OCI-LY3 (cell line): ENCODE data around the gene ATP12A.
A peak's percentile ranks its signal among the peaks of the same experiment; 100 is the strongest.

Source experiments
- H2AFZ ChIP-seq: fragments of 200-600, 300-600 bp; shearing (Covaris generic); 2 replicates; pipeline ENCODE4 v1.6.0; 2014; ENCODE audit warnings: antibody characterized with exemption, low read depth, low read length
- H3K27ac ChIP-seq: fragments of 200-600, 300-600 bp; sonication (generic); 2 replicates; pipeline ENCODE4 v1.5.1; 2014; ENCODE audit warnings: mild to moderate bottlenecking, low read length, moderate library complexity, mixed read lengths
- H3K27me3 ChIP-seq: fragments of 200-600, 300-600 bp; sonication (generic); 2 replicates; pipeline ENCODE4 v1.6.1; 2014; ENCODE audit warnings: low read depth, low read length, mixed read lengths
- H3K36me3 ChIP-seq: fragments of 200-600, 300-600 bp; sonication (generic); replicated peaks from 2 replicates; pipeline ENCODE3; 2014; ENCODE audit warnings: low read depth, low read length, mixed read lengths
- H3K4me1 ChIP-seq: fragments of 300-600, 200-600 bp; sonication (generic); 2 replicates; pipeline ENCODE4 v1.6.1; 2014; ENCODE audit warnings: low read length, mixed read lengths
- H3K4me2 ChIP-seq: fragments of 200-600, 300-600 bp; sonication (generic); 2 replicates; pipeline ENCODE4 v1.6.1; 2014; ENCODE audit warnings: low read length, mixed read lengths
- H3K4me3 ChIP-seq: fragments of 300-600, 200-600 bp; sonication (generic); 2 replicates; pipeline ENCODE4 v1.5.1; 2014; ENCODE audit warnings: antibody characterized with exemption, mild to moderate bottlenecking, low read length, moderate library complexity
- H3K79me2 ChIP-seq: fragments of 300-600, 200-600 bp; shearing (Covaris generic); 2 replicates; pipeline ENCODE4 v1.6.1; 2014; ENCODE audit warnings: mild to moderate bottlenecking, low read length, mixed read lengths
- H3K9ac ChIP-seq: fragments of 300-600, 200-600 bp; shearing (Covaris generic); 2 replicates; pipeline ENCODE4 v1.6.0; 2014; ENCODE audit warnings: mild to moderate bottlenecking, low read length, moderate library complexity
- H3K9me3 ChIP-seq: fragments of 200-600, 300-600 bp; shearing (Covaris generic); 2 replicates; pipeline ENCODE4 v1.6.1; 2014; ENCODE audit warnings: low read length, mixed read lengths; ENCODE audit not compliant: insufficient read depth
- H4K20me1 ChIP-seq: fragments of 200-600, 300-600 bp; sonication (generic); 2 replicates; pipeline ENCODE4 v1.6.1; 2016; ENCODE audit warnings: low read length, mixed read lengths; ENCODE audit not compliant: insufficient read depth
- EZH2phosphoT487 ChIP-seq: fragments of 200-600 bp; shearing (Covaris generic); IDR thresholded peaks from 2 replicates; pipeline ENCODE4 v1.6.1; 2018; ENCODE audit warnings: antibody characterized with exemption, mixed run types, low read depth
- TF ChIP-seq, protein P1 (sequence below): fragments of 200-600, 300-600 bp; sonication (generic); IDR thresholded peaks from 2 replicates; pipeline ENCODE4 v1.5.1; 2014; ENCODE audit warnings: antibody characterized with exemption, low read length, low read depth

Gene ATP12A

GRCh38 chr13:24668955-24669582 lies 11.1 kb upstream of the ATP12A start:
- no peak overlapping the region for H3K4me3 ChIP-seq
- H3K27ac ChIP-seq = no peak overlapping the region
- peaks cover 39% of the 10 kb centered on the region for H3K27me3 ChIP-seq
- no peaks in the 10 kb centered on the region for H4K20me1 ChIP-seq
- no peaks in the 10 kb centered on the region for H3K9me3 ChIP-seq
- no peak for TF ChIP-seq EZH2phosphoT487
- TF ChIP-seq, protein P1, sequence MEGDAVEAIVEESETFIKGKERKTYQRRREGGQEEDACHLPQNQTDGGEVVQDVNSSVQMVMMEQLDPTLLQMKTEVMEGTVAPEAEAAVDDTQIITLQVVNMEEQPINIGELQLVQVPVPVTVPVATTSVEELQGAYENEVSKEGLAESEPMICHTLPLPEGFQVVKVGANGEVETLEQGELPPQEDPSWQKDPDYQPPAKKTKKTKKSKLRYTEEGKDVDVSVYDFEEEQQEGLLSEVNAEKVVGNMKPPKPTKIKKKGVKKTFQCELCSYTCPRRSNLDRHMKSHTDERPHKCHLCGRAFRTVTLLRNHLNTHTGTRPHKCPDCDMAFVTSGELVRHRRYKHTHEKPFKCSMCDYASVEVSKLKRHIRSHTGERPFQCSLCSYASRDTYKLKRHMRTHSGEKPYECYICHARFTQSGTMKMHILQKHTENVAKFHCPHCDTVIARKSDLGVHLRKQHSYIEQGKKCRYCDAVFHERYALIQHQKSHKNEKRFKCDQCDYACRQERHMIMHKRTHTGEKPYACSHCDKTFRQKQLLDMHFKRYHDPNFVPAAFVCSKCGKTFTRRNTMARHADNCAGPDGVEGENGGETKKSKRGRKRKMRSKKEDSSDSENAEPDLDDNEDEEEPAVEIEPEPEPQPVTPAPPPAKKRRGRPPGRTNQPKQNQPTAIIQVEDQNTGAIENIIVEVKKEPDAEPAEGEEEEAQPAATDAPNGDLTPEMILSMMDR = no peak
- no peak overlapping the region for H2AFZ ChIP-seq
- H3K9ac ChIP-seq = no peak overlapping the region
- H3K4me2 ChIP-seq = no peak overlapping the region
- peaks cover 16% of the 10 kb centered on the region for H3K4me1 ChIP-seq
- no peaks in the 10 kb centered on the region for H3K79me2 ChIP-seq
- no peaks in the 10 kb centered on the region for H3K36me3 ChIP-seq

- Histone ChIP-seq H3K79me2 (no peaks in the 10 kb centered on the region), H2AFZ (0 out of 2 replicates have a peak overlapping the region, but pooled peaks have one; percentile 8), H4K20me1 (no peaks in the 10 kb centered on the region), H3K4me1 (peaks cover 16% of the 10 kb centered on the region), H3K4me2 (peak overlapping the region; percentile 69), H3K9ac (no peak overlapping the region), H3K9me3 (no peaks in the 10 kb centered on the region), H3K36me3 (no peaks in the 10 kb centered on the region), H3K27ac (no peak overlapping the region), H3K27me3 (peaks cover 36% of the 10 kb centered on the region), H3K4me3 (no peak overlapping the region)
- no peak for TF ChIP-seq EZH2phosphoT487
- TF ChIP-seq, protein P1 = no peak
Measured at GRCh38 chr13:24670174-24670573, 10.0 kb upstream of the ATP12A start.

DNA sequence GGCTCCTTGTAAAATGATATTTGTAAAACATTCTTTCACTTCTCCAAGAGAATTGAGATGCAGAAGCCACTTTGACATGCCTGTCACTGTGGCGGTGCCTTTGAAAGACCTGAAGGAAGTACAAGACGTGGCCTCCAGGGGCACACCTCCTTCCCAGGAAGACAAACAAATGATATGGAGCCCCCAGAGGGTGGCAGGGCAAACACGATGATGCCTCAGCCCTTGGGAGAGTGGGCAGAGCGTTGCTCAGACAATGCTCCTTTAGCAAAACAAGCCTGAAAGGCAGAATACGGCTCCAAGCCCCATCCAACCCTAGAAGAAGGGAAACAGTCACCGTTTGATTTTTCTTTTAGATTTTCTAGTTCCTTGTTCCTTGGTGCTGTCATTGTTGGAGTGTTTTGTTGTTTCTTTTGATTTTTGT lies 9.2 kb upstream of the ATP12A start:
- H2AFZ ChIP-seq = peak overlapping the region; percentile 9; the same call in 1 of the 2 replicates

DNA sequence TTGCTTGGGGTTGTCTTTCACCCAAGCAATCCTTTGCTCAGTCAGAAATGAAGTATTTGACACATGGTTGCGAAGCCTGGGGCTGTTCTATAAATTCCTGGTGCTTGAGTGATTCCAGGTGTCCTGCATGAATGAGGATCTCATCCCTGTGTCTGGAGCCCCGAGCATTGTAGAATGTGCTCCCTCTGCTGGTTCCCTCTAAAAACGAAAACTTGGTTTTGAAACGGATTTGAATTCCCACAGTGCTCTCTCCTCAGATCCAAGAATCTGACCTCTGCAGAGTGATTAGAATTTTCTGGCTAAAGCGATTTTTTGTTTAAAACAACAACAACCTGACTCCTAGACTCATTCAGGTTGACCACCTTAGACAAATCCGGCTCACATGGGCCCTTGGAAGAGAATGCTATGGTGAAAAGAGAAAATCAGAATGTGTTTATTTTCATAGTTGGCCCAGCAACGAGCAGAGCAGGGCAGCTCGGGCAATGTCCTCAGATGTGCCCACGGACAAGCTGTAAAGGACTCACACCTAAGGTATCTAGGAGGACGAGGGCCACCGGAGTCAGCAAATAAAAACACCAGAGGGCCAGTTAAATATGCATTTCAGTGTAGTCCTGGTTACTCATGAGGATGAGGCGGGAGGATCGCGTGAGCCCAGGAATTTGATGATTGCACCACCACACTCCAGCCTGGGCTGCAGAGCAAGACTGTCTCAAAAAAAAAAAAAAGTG lies 8.7 kb upstream of the ATP12A start:
- Histone ChIP-seq H3K79me2 (no peaks in the 10 kb centered on the region), H3K4me1 (peaks cover 16% of the 10 kb centered on the region), H3K36me3 (no peaks in the 10 kb centered on the region), H3K9me3 (no peaks in the 10 kb centered on the region), H3K4me3 (peak overlapping the region; percentile 62), H3K27me3 (peaks cover 34% of the 10 kb centered on the region), H3K4me2 (peak overlapping the region; percentile 69), H4K20me1 (no peaks in the 10 kb centered on the region), H3K9ac (no peak overlapping the region), H2AFZ (peak overlapping the region; percentile 58), H3K27ac (no peak overlapping the region)
- TF ChIP-seq EZH2phosphoT487 = no peak
- TF ChIP-seq, protein P1 = peak; percentile 89

More for the DNA sequence above, 9.2 kb upstream of the ATP12A start:
- Histone ChIP-seq H3K27ac (no peak overlapping the region), H3K36me3 (no peaks in the 10 kb centered on the region), H3K4me2 (peak overlapping the region; percentile 69), H3K9me3 (no peaks in the 10 kb centered on the region), H4K20me1 (no peaks in the 10 kb centered on the region), H3K4me3 (peak overlapping the region; percentile 62), H3K79me2 (no peaks in the 10 kb centered on the region), H3K4me1 (peaks cover 16% of the 10 kb centered on the region), H3K27me3 (peaks cover 34% of the 10 kb centered on the region), H3K9ac (0 out of 2 replicates have a peak overlapping the region, but pooled peaks have one; percentile 2)
- no peak for TF ChIP-seq EZH2phosphoT487
- TF ChIP-seq, protein P1 = no peak
